Left lung (tissue), 10 donors: ENCODE measurements around the gene AQP2. TPM values are rescaled to one million over a fixed set of nuclear protein-coding genes. Genes with fewer than 3 reads are reported as not detected.

Experiments
- ATAC-seq: fragments of 200-7000 bp; cut with Tn5 transposase; one replicate; pipeline ENCODE4 v1.9.1; 2020; ENCODE audit warnings: moderate library complexity
- DNase-seq, 4 donors: peaks; one replicate each; pipeline ENCODE4 v3.0.0-alpha.2; 2013 to 2020
- H3K27ac ChIP-seq, 2 donors: fragments of 200-600 bp; sonication (generic) in 1 of 2; one replicate each; pipeline versions ENCODE4 v1.5.0 to v1.8.0; 2020 to 2021
- H3K27me3 ChIP-seq, 2 donors: fragments of 200-600 bp; sonication (generic) in 1 of 2; one replicate each; pipeline versions ENCODE4 v1.5.0 to v1.8.0; 2020 to 2021
- H3K36me3 ChIP-seq, 2 donors: fragments of 200-600 bp; sonication (generic) in 1 of 2; one replicate each; pipeline versions ENCODE4 v1.5.0 to v1.8.0; 2020 to 2021
- H3K4me1 ChIP-seq, 2 donors: fragments of 200-600 bp; one replicate each; pipeline ENCODE4 v1.8.0; 2021
- H3K4me3 ChIP-seq, 2 donors: fragments of 200-600 bp; sonication (generic) in 1 of 2; one replicate each; pipeline versions ENCODE4 v1.5.0 to v1.8.0; 2020 to 2021; ENCODE audit warnings: mild to moderate bottlenecking in 1 of 2
- H3K9me3 ChIP-seq, 2 donors: fragments of 200-600 bp; sonication (generic) in 1 of 2; one replicate each; pipeline versions ENCODE4 v1.5.0 to v1.8.0; 2020 to 2021
- intact Hi-C, 2 donors: fragments of 100-400 bp; cut with DNase I; formaldehyde crosslinking; loops; one replicate each; pipeline versions ENCODE4 v1.11.2 to v1.14.2; 2022
- polyA plus RNA-seq, 6 donors: library from polyadenylated mRNA; unstranded; fragments of 120-200 nt; gene quantifications; one replicate each; pipeline ENCODE4 v1.2.1, GENCODE V29; 2013; ENCODE audit not compliant: insufficient read length in 6 of 6
- total RNA-seq, 2 donors: library from RNA; stranded (reverse); fragmentation: NEBNext Ultra II Directional; extraction: Animal tissue kit (Norgen Biotek cat#: 25700); gene quantifications; one replicate each; pipeline ENCODE4 v1.2.1, GENCODE V29; 2021
- TF ChIP-seq, protein P1 (sequence below), 2 donors: fragments of 200-600 bp; sonication (generic) in 1 of 2; IDR thresholded peaks; one replicate each; pipeline versions ENCODE4 v1.5.0 to v1.8.0; 2021; ENCODE audit warnings: antibody characterized with exemption in 2 of 2
- donor health status: DM: no; HTN: yes; CAD: no.
- donor health status: DM: no; HTN: no; CAD: no.

AQP2 gene
- total and polyA plus RNA-seq, 8 donors, result 0.13 to 2.0 (median 0.42) TPM; not detected in 1

DNA sequence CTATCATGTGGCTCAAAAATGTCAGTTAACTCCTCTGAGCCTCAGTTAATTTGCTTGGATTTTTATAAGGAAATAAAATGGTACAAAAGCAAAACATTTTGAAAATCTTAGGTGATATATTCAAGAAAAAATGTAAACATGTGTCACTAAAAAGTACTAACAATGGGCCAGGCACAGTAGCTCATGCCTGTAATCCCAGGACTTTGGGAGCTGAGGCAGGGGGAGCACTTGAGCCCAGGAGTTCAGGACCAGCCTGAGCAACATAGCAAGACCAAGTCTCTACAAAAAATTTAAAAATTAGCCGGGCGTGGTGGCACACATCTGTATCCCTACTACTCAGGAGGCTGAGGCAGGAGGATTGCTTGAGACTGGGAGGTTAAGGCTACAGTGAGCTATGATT, 47.9 kb downstream of the AQP2 start:
- H3K36me3 ChIP-seq, result peaks cover 0 to 82% of the 10 kb centered on the region in 2 donors

DNA sequence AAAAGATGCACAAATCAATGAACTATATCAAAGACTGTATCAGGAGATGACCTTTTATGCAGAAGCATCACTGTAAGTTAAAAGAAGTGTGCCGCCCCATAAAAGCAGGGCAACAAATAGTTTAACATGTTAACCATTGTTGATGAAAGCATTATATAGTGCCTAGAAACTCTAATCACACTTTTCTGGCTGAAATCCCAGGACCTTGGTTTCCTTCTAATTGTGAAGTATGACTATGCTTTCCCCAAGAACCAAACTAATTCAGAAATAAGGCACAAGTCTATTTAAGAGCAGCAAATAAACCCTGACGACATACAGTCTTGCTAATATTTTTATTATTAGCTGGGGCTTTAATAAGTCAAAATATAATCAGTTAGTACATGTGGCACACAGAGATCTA, 53.1 kb downstream of the AQP2 start:
- H3K4me1 ChIP-seq, result no peaks in the 10 kb centered on the region
- no peak overlapping the region for H3K27ac ChIP-seq
- DNase-seq (no peak), ATAC-seq (peak; percentile 17)
- peaks cover 0 to 53% of the 10 kb centered on the region in 2 donors for H3K36me3 ChIP-seq
- TF ChIP-seq, protein P1, sequence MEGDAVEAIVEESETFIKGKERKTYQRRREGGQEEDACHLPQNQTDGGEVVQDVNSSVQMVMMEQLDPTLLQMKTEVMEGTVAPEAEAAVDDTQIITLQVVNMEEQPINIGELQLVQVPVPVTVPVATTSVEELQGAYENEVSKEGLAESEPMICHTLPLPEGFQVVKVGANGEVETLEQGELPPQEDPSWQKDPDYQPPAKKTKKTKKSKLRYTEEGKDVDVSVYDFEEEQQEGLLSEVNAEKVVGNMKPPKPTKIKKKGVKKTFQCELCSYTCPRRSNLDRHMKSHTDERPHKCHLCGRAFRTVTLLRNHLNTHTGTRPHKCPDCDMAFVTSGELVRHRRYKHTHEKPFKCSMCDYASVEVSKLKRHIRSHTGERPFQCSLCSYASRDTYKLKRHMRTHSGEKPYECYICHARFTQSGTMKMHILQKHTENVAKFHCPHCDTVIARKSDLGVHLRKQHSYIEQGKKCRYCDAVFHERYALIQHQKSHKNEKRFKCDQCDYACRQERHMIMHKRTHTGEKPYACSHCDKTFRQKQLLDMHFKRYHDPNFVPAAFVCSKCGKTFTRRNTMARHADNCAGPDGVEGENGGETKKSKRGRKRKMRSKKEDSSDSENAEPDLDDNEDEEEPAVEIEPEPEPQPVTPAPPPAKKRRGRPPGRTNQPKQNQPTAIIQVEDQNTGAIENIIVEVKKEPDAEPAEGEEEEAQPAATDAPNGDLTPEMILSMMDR (IDR thresholded peaks at IDR 0.05), result no peak
- no peak overlapping the region for H3K4me3 ChIP-seq
- no peaks in the 10 kb centered on the region for H3K9me3 ChIP-seq
- no peaks in the 10 kb centered on the region for H3K27me3 ChIP-seq
- intact Hi-C loops, result no loop called here

More for the DNA sequence above, 47.9 kb downstream of the AQP2 start:
- TF ChIP-seq, protein P1 (IDR thresholded peaks at IDR 0.05), result no peak
- Histone ChIP-seq H3K27me3 (no peaks in the 10 kb centered on the region), H3K4me1 (no peaks in the 10 kb centered on the region), H3K9me3 (no peaks in the 10 kb centered on the region), H3K27ac (no peak overlapping the region), H3K4me3 (no peak overlapping the region)
- no peak for DNase-seq
- ATAC-seq, result no peak
- intact Hi-C loops, result no loop called here

DNA sequence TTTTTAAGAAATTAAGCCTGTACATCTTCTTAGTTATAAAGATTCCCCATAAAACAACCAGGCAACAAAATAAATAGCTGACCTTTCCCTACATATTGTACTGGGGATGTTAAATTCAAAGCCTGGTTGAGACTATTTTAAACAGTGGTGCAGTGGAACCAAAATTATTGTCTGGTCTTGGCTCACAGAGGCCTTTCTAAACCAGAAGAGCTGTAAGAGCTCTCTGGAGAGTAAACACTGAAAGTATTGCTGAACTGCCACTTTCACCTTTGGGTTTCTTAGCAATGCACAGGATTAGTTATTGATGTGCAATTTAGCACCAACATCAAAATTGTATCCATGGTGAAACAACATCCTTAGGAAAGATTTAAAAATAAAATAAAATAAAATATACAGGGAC, 54.2 kb downstream of the AQP2 start:
- DNase-seq, result no peak
- H3K4me3 ChIP-seq, result no peak overlapping the region
- peaks cover 0 to 42% of the 10 kb centered on the region in 2 donors for H3K36me3 ChIP-seq
- H3K9me3 ChIP-seq, result no peaks in the 10 kb centered on the region
- intact Hi-C loops, result no loop called here
- TF ChIP-seq, protein P1 (IDR thresholded peaks at IDR 0.05), result no peak
- ATAC-seq, result peak; percentile 86
- no peak overlapping the region for H3K27ac ChIP-seq
- H3K4me1 ChIP-seq, result no peaks in the 10 kb centered on the region
- no peaks in the 10 kb centered on the region for H3K27me3 ChIP-seq

DNA sequence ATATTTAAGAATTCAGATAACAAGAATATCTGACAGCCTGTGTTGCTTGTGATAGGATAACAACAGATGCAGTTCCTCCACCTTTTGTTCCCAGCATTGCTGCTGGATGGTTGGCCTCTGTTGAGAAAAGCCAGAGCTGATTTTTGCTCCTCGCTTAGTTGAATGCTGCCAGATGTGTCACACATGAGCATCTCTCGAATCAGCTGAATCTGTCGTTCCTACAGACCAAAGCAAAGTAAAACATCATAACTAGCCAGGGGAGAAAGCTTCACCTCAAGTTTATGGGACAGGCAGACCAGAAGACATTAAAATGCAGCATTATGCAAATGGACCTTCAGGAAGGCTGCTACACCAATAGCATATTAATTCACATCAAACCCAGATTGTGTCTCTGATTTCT, 54.6 kb downstream of the AQP2 start:
- H3K4me1 ChIP-seq, result no peaks in the 10 kb centered on the region
- ATAC-seq (no peak), DNase-seq (no peak)
- no peak overlapping the region for H3K4me3 ChIP-seq
- H3K27me3 ChIP-seq, result no peaks in the 10 kb centered on the region
- H3K9me3 ChIP-seq, result no peaks in the 10 kb centered on the region
- TF ChIP-seq, protein P1 (IDR thresholded peaks at IDR 0.05), result no peak
- intact Hi-C loops, result no loop called here
- H3K27ac ChIP-seq, result no peak overlapping the region
- peaks cover 0 to 37% of the 10 kb centered on the region in 2 donors for H3K36me3 ChIP-seq

DNA sequence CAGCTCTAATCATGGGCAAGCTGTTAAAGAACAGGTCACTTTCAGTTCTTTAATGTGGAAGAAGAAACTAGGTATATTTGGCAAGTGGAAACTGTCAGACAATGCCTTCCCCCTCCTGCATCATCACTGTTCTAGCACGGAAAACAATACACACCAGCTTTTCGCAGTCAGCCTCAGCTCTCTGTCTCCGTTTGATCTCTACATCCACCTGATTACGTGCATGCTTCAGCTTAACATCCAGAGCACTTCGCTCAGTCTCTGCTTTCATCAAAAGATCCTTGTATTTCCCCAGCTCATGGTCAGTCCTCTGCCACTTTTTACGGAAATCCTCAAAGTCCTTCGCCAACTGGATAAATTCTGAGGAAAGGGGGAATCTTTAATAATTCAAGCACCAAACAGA, 55.7 kb downstream of the AQP2 start:
- ATAC-seq (no peak), DNase-seq (no peak)
- Histone ChIP-seq H3K4me3 (no peak overlapping the region), H3K9me3 (no peaks in the 10 kb centered on the region), H3K4me1 (no peaks in the 10 kb centered on the region), H3K36me3 (peaks cover 0 to 27% of the 10 kb centered on the region in 2 donors), H3K27me3 (no peaks in the 10 kb centered on the region), H3K27ac (no peak overlapping the region)
- intact Hi-C loops, result no loop called here
- TF ChIP-seq, protein P1 (IDR thresholded peaks at IDR 0.05), result no peak
